ENCODE data around the gene LRP1. TPM values are rescaled to one million over a fixed set of nuclear protein-coding genes. Genes with fewer than 3 reads are reported as not detected.

The LRP1 gene
- total RNA-seq, 1 donor from 2014 or later, result 369 TPM

DNA sequence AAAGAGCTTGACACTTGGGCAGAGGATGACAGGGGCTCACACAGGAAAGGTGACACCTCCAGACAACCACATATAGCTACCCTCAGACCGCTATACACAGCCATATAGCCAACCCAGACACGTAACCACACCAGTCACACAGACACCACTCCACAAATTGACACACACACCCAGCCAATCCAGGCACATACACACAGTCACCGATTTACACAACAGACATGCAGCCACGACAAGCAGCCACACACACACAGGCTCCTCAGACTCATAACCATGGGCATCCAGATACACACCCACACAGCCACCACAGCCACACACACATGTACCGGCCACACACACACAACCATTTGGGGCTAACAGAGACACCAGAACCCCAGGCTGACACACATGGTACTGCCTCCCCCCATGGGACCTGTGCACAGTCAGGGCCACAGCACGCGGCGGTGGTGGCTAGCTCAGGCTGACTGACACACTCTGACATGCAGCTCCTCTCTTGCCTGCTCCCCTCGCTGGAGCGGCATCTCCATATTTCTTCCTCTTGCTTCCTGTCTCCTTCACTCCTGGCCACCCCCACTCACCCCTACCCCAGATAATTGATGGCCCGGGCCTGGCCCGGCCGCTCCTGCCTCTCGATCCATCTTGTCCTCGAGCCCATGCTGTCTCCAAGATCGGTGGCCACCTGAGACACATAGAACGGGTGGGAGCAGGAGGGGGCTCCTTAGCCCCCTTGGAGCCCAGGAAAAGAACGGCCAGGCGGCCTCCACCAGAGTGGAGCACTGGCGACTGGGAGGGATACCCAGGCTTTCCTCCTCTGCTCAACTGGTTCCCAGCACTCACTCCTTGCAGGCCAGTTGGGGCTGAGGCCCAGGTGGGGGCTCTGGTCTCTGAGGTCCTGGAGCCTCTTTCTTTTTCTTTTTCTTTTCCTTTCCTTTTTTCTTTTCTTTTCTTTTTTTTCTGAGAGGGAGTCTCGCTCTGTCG lies 95.2 kb downstream of the LRP1 start:
- H4K20me1 ChIP-seq (ENCODE audit: insufficient read depth, low read length), result peaks cover 23% of the 10 kb centered on the region
- no peak overlapping the region for H2AFZ ChIP-seq (ENCODE audit: low read depth, low read length)
- no peak for DNase-seq (ENCODE audit: low read depth)
- no peaks in the 10 kb centered on the region for H3K36me3 ChIP-seq (ENCODE audit: insufficient read depth, low read length)
- no peaks in the 10 kb centered on the region for H3K9me3 ChIP-seq (ENCODE audit: insufficient read depth, low read depth, low read length)
- Mint-ChIP-seq H3K9me3 (ENCODE audit: unreplicated experiment) (peaks cover 4% of the 10 kb centered on the region), H3K4me3 (ENCODE audit: unreplicated experiment) (peak overlapping the region; percentile 45), H3K27me3 (ENCODE audit: low read depth, unreplicated experiment) (peaks cover 73% of the 10 kb centered on the region), H3K27ac (ENCODE audit: unreplicated experiment) (peak overlapping the region; percentile 9), H3K36me3 (ENCODE audit: low read depth, unreplicated experiment) (peaks cover 8% of the 10 kb centered on the region), H3K4me1 (ENCODE audit: low read depth, unreplicated experiment) (peaks cover 23% of the 10 kb centered on the region)
- no peaks in the 10 kb centered on the region for H3K79me2 ChIP-seq (ENCODE audit: insufficient read depth, low read length)
- H3K9ac ChIP-seq (ENCODE audit: low read length), result no peak overlapping the region
- H3K27ac ChIP-seq (ENCODE audit: low read depth, low read length), result no peak overlapping the region
- peaks cover 7% of the 10 kb centered on the region for H3K4me1 ChIP-seq (ENCODE audit: insufficient read depth, low read length)
- peaks cover 63% of the 10 kb centered on the region for H3K27me3 ChIP-seq (ENCODE audit: insufficient read depth, low read length)
- no peak overlapping the region for H3K4me3 ChIP-seq (ENCODE audit: insufficient read depth, low read depth, low read length)
- FAIRE-seq, result no peak
- no peak for TF ChIP-seq EZH2 (IDR thresholded peaks at IDR 0.05; ENCODE audit: insufficient read depth, low read length)
- TF ChIP-seq, protein P1, sequence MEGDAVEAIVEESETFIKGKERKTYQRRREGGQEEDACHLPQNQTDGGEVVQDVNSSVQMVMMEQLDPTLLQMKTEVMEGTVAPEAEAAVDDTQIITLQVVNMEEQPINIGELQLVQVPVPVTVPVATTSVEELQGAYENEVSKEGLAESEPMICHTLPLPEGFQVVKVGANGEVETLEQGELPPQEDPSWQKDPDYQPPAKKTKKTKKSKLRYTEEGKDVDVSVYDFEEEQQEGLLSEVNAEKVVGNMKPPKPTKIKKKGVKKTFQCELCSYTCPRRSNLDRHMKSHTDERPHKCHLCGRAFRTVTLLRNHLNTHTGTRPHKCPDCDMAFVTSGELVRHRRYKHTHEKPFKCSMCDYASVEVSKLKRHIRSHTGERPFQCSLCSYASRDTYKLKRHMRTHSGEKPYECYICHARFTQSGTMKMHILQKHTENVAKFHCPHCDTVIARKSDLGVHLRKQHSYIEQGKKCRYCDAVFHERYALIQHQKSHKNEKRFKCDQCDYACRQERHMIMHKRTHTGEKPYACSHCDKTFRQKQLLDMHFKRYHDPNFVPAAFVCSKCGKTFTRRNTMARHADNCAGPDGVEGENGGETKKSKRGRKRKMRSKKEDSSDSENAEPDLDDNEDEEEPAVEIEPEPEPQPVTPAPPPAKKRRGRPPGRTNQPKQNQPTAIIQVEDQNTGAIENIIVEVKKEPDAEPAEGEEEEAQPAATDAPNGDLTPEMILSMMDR (IDR thresholded peaks at IDR 0.05; ENCODE audit: insufficient read depth, low read depth, low read length), result no peak
- no peak overlapping the region for H3K4me2 ChIP-seq (ENCODE audit: low read length)

DNA sequence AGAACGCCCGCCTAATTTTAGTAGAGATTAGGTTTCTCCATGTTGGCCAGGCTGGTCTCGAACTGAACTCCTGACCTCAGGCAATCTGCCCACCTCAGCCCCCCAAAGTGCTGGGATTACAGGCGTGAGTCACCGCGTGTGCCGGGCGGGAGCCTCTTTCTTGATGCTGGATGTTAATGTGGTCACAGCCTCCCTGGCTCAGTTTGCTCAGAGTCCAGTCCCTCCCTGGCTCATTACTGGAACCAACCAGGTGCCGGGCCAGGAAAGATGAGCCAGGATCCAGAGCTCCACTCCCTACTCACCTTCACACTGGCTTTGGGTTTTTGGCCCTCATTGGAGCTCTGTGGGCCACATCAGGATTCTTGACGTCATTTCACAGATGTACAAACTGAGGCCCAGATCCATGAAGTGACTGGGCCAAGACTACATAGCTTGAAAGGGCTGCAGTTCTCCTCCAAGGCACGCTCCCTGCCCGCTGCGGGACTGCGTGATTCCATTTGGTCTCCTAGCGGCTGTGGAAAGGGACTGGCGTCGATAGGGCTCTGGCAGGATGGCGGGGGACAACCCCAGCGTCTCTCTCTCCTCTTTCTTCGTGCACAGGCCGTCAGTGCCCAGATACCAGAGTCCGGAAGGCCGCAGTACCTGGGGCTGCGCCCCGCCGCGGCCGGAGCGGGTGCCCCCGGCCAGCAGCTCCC lies 96.1 kb downstream of the LRP1 start:
- H3K4me1 Mint-ChIP-seq (ENCODE audit: low read depth, unreplicated experiment), result peaks cover 24% of the 10 kb centered on the region
- H3K27me3 Mint-ChIP-seq (ENCODE audit: low read depth, unreplicated experiment), result peaks cover 64% of the 10 kb centered on the region
- no peak overlapping the region for H3K27ac Mint-ChIP-seq (ENCODE audit: unreplicated experiment)
- H3K36me3 Mint-ChIP-seq (ENCODE audit: low read depth, unreplicated experiment), result peaks cover 6% of the 10 kb centered on the region
- Histone ChIP-seq H3K27ac (ENCODE audit: low read depth, low read length) (no peak overlapping the region), H3K4me2 (ENCODE audit: low read length) (peak overlapping the region; percentile 19), H3K4me3 (ENCODE audit: insufficient read depth, low read depth, low read length) (no peak overlapping the region), H4K20me1 (ENCODE audit: insufficient read depth, low read length) (peaks cover 13% of the 10 kb centered on the region), H3K4me1 (ENCODE audit: insufficient read depth, low read length) (peaks cover 14% of the 10 kb centered on the region), H3K9me3 (ENCODE audit: insufficient read depth, low read depth, low read length) (no peaks in the 10 kb centered on the region), H3K27me3 (ENCODE audit: insufficient read depth, low read length) (peaks cover 54% of the 10 kb centered on the region), H3K79me2 (ENCODE audit: insufficient read depth, low read length) (no peaks in the 10 kb centered on the region), H3K9ac (ENCODE audit: low read length) (no peak overlapping the region), H2AFZ (ENCODE audit: low read depth, low read length) (no peak overlapping the region), H3K36me3 (ENCODE audit: insufficient read depth, low read length) (no peaks in the 10 kb centered on the region)
- DNase-seq (ENCODE audit: low read depth) (no peak), FAIRE-seq (no peak)
- TF ChIP-seq, protein P1 (IDR thresholded peaks at IDR 0.05; ENCODE audit: insufficient read depth, low read depth, low read length), result no peak
- TF ChIP-seq EZH2 (IDR thresholded peaks at IDR 0.05; ENCODE audit: insufficient read depth, low read length), result peak; percentile 30
- peaks cover 4% of the 10 kb centered on the region for H3K9me3 Mint-ChIP-seq (ENCODE audit: unreplicated experiment)
- peak overlapping the region; percentile 45 for H3K4me3 Mint-ChIP-seq (ENCODE audit: unreplicated experiment)

Measured in astrocyte (in vitro differentiated cells and primary cell).